HL-60/S4 (cell line): ENCODE results near the gene SNTA1.
"Not testable (repeated sequence)": the region's sequence is repeated elsewhere in the genome, so short reads cannot be mapped to it uniquely, and the experiment has no call there.

Experiments
- in situ Hi-C: fragments of 300-500 bp; cut with MboI; formaldehyde crosslinking; loops from 2 replicates; pipeline ENCODE4 v1.14.3; 2022; ENCODE audit warnings: low sequenced_read_pairs

The SNTA1 gene

GRCh38 chr20:33466303-33466646 lies 22.7 kb upstream of the SNTA1 start:
- in situ Hi-C loops, result loop anchor here (10.0 kb wide), 1 partner anchor 199 kb away; the partner anchor contains the start of genes ACTL10 and C20orf144

GRCh38 chr20:33465481-33466302 lies 22.1 kb upstream of the SNTA1 start:
- in situ Hi-C loops, result loop anchor here (10.0 kb wide), 1 partner anchor 199 kb away; the partner anchor contains the start of genes ACTL10 and C20orf144

DNA sequence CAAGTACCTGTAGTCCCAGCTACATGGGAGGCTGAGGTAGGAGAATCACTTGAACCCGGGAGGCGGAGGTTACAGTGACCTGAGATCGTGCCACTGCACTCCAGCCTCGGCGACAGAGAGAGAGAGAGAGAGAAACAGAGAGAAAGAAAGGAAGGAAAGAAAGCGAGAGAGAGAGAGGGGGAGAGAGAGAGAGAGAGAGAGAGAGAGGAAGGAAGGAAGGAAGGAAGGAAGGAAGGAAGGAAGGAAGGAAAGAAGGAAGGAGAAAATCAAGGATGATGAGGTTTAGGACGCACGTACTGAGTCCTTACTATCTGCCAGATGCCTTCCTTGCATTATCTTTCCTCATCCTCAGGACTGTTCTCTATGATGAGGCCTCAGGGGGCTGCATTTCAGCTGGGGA lies 21.2 kb upstream of the SNTA1 start:
- in situ Hi-C loops, result loop anchor here (10.0 kb wide), 1 partner anchor 200 kb away; the partner anchor contains the start of genes ACTL10 and C20orf144

DNA sequence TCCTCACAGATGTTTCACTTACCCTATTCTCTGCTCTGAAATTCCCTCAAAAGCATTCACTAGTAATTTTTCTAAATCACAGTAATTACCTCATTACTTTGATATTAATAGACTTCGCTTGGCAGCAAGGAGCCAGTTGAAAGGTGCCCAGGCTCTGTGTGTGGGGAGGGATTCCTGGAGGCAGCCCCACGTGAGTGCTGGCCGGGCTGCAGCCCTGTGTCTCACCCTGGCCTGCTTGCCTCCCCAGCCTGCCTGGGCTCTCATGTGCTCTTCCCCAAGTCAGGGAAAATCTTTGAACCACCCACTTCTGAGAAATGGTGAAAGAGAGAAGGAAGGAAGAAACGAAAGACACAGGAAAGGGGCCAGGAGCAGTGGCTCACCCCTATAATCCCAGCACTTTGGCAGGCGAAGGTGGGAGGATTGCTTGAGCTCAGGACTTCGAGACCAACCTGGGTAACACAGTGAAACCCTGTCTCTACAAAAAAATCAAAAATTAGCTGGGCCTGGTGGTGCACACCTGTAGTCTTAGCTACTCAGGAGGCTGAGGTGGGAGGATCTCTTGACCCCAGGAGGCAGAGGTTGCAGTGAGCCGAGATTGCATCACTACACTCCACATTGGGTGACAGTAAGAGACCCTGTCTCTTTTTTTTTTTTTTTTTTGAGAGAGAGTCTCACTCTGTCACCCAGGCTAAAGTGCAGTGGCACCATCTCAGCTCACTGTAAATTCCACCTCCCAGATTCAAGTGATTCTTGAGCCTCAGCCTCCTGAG lies 20.0 kb upstream of the SNTA1 start:
- in situ Hi-C loops, result loop anchor here (10.0 kb wide), 1 partner anchor 201 kb away; the partner anchor contains the start of genes ACTL10 and C20orf144

DNA sequence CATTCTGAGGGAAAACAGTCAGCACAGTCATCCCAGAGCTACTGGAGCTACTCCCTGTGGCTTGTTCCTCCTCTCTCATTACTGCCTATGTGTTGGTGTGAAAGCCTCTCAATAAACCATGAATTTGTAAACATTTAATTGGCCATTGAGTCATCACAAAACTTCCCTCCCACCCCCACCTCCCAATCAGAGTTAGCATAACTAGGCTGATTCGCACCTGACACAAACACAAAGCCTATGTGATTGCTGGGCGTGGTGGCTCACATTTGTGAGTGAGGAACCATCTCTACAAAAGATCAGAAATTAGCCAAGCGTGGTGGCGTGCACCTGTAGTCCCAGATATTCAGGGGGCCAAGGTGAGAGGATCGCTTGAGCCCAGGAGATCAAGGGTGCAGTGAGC lies 17.1 kb upstream of the SNTA1 start:
- in situ Hi-C loops, result loop anchor here (10.0 kb wide), 1 partner anchor 204 kb away; the partner anchor contains the start of genes ACTL10 and C20orf144

GRCh38 chr20:33459599-33459998 lies 16.0 kb upstream of the SNTA1 start:
- in situ Hi-C loops, result no loop called here

DNA sequence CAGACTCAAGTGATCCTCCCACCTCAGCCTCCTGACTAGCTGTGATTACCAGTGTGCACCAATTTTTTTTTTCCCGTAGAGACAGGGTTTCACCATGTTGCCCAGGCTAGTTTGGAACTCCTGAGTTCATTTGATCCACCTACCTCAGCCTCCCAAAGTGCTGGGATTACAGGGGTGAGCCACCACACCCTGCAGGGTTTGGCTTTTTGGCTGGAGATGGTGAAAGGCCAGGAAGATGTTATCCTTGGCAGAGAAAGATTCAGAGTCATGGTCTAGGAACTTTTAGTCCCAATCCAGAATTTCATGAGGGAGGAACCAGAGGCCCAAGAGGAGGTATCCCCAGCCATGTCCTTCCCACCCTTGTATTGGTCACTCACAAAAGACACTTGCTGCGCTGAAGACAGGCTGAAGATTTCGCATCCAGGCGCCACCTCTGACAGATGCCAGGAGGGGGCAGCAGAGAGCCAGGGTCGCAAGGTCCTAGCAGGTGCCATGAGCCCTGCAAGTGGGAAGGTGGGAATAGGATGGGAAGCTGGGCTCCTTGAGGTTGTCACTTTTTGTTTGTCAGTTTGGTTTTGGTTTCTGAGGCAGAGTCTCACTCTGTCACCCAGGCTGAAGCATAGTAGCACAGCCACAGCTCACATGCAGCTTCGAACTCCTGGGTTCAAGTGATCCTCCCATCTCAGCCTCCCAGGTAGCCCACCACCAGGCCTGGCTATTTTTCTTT lies 13.5 kb upstream of the SNTA1 start:
- in situ Hi-C loops, result not testable (repeated sequence)

- in situ Hi-C loops, result no loop called here
Observed at GRCh38 chr20:33450867-33451266, 7.3 kb upstream of the SNTA1 start.

DNA sequence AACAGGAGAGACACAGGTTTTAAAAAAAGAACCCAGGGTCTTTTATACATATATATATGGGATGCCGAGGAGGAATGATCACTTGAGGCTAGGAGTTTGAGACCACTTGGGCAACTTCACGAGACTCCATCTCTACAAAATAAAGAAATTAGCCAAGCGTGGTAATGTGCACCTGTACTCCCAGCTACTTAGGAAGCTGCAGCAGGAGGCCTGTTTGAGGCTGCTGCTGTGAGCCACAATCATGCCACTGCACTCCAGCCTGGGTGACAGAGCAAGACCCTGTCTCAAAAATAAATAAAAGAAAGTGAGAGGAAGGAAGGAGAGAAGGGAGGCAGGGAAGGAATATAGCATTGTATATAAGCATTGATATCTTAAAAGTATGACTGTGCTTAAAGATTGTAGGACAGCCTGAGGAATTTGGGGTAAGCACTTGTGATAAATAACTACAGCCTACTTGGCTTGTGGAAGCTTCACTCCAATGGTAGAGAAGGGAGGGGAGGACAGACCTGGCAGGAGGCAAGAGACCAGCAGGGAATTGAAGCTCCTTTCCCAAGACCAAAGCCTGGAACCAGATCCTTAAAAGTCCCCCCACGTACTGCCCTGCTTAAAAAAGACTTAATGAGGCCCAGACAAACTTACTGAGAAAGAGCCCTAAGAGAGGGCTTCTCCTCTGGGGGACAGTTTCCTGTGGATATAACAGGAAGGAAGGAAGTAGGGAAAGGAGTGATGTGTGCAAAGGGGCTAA lies 2.5 kb upstream of the SNTA1 start:
- in situ Hi-C loops, result no loop called here

DNA sequence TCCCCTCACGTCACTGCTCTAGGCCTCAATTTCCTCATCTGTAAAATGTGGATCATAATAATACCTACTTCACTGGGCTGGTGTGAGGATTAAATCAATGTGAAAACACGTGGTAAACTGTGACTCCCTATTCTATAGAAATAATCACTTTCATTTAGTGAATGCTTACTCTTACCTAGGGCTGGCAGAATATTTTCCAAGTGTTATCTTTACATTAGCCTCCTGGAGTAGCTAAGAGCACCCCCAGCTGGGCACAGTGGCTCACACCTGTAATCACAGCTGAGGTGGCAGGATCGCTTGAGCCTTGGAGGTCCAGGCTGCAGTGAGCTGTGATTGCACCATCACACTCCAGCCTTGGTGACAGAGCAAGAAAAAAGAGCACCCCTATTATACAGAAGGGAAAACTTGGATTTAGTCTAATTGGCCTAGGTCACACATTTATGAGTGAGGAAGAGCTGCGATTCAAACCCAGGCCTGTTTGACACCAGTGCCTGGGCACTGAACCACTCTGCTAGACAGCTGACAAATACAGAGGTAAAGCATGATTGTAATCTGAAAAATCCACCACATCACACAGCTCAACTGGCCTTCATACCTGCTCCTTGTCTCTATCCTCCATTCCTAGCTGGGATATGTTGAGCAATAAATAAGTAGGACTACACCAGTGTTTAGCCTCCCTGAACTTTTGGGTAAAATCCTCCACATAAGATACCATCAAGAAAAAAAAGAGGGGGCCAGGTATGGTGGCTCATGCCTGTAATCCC lies 1.4 kb upstream of the SNTA1 start:
- in situ Hi-C loops, result no loop called here

- in situ Hi-C loops, result no loop called here
Observed at GRCh38 chr20:33443006-33443511, 504 bp downstream of the SNTA1 start.

- in situ Hi-C loops, result no loop called here
Observed at GRCh38 chr20:33442136-33443005, 1.2 kb downstream of the SNTA1 start.

DNA sequence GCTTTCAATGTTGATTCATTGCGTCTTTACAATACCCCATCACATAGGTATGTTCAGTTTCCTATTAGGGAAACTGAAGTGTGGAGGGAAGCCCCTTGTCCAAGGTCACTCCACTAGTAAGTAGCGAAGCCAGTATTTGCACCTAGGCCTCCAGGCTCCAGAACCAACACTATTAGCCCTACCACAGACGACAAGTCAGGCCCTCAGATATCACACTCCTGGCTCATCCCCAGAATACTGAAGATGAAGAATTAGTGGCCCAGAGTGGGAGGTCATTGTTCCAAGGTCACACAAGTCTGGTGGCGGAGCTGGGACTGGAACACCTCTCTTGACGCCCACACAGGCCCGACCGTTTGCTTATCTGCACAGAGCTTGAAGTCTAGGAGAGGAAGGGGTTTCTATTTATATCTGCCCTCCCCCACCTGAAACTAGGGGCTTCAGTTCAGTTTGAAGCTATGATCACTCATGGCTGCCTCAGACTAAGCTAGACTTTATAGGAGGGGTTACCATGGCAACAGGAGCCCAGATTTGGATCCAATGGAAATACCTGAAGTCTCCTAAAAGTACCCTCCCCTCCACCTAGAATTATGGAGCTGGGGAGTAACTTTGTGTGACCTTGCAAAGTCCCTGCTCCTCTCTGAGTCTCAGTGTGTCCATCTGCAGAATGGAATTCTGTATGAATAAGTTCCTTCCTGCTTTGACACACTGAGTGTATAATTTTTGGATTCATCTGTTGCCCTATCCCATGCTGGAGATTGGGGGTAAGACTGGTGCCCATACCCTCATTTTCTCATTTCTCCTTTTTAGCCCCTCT lies 2.2 kb downstream of the SNTA1 start:
- in situ Hi-C loops, result no loop called here

- in situ Hi-C loops, result not testable (repeated sequence)
Observed at GRCh38 chr20:33440562-33440961, 3.0 kb downstream of the SNTA1 start.

DNA sequence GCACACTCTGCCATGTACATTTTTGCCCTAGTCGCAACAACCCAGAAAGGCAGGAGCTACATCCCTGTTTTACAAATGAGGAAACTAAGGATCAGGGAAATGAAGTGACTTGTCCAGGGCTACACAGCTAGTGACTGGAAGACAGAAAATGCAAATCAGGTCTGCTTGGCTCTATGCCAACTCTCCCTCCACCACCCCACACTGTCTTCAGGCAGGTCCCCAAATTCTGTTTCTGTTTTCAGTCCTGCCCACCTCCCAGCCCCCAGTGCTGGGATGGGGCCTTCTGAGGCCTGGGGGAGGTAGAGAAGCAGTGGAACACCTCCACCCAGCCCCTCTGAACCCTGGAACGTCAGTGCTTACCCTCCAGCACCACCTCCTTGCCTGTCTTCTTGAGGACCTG lies 5.1 kb downstream of the SNTA1 start:
- in situ Hi-C loops, result no loop called here

- in situ Hi-C loops, result no loop called here
Observed at GRCh38 chr20:33437141-33437911, 6.2 kb downstream of the SNTA1 start.

- in situ Hi-C loops, result no loop called here
Observed at GRCh38 chr20:33434434-33434833, 9.1 kb downstream of the SNTA1 start.
